HUES6 (cell line): Measurements from ENCODE around the gene IL27RA.

Experiments
- H3K27ac ChIP-seq: 2 replicates; pipeline ENCODE4 v1.7.0; 2013; ENCODE audit warnings: low read depth, mild to moderate bottlenecking, low read length, inconsistent platforms
- H3K27me3 ChIP-seq: 2 replicates; pipeline ENCODE4 v1.6.1; 2013; ENCODE audit warnings: low read length; ENCODE audit not compliant: control insufficient read depth, insufficient read depth
- H3K36me3 ChIP-seq: 2 replicates; pipeline ENCODE4 v1.6.1; 2013; ENCODE audit warnings: low read length; ENCODE audit not compliant: control insufficient read depth, insufficient read depth
- H3K4me1 ChIP-seq: 2 replicates; pipeline ENCODE4 v1.6.1; 2013; ENCODE audit warnings: low read length; ENCODE audit not compliant: control insufficient read depth, insufficient read depth
- H3K4me3 ChIP-seq: 2 replicates; pipeline ENCODE4 v1.5.1; 2013; ENCODE audit warnings: low read depth, low read length
- H3K9ac ChIP-seq: one replicate; pipeline ENCODE4 v1.6.1; 2013; ENCODE audit warnings: mild to moderate bottlenecking, low read length
- H3K9me3 ChIP-seq: 2 replicates; pipeline ENCODE4 v1.6.1; 2013; ENCODE audit warnings: low read depth, low read length; ENCODE audit not compliant: control insufficient read depth, insufficient read depth

Gene IL27RA

GRCh38 chr19:14053500-14053899 is 21.9 kb downstream of the IL27RA start:
- Histone ChIP-seq H3K9ac (no peak overlapping the region), H3K36me3 (peaks cover 10% of the 10 kb centered on the region), H3K4me3 (no peak overlapping the region), H3K9me3 (no peaks in the 10 kb centered on the region), H3K4me1 (peaks cover 5% of the 10 kb centered on the region; the same call in 1 of the 2 replicates), H3K27ac (no peak overlapping the region), H3K27me3 (peaks cover 7% of the 10 kb centered on the region)

- no peak overlapping the region for H3K27ac ChIP-seq
- no peak overlapping the region for H3K9ac ChIP-seq
- H3K4me1 ChIP-seq, result peaks cover 5% of the 10 kb centered on the region; the same call in 1 of the 2 replicates
- peaks cover 10% of the 10 kb centered on the region for H3K36me3 ChIP-seq
- H3K4me3 ChIP-seq, result no peak overlapping the region
- H3K27me3 ChIP-seq, result peaks cover 12% of the 10 kb centered on the region
- no peaks in the 10 kb centered on the region for H3K9me3 ChIP-seq
Measured at GRCh38 chr19:14054099-14054498, 22.5 kb downstream of the IL27RA start.

DNA sequence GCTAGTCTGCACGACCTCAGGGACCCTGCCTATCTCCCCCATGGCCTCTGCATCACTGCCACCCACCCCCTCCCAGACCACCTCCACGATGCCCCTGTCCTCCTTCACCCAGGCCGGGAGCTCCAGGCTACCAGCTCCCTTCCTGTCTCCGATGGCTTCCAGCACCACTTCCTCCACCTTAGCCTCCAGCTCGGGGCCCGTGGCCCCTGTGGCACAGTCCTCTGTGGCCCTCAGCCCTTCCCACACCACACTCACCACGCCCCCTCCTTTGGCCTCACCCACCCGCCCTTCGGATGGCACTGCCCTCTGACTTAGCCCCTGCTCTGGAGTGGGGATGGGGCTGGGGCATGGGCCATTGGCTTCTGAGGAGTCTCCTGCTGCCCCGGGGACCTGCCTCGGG is 23.2 kb downstream of the IL27RA start:
- H3K4me3 ChIP-seq, result no peak overlapping the region
- H3K9ac ChIP-seq, result no peak overlapping the region

DNA sequence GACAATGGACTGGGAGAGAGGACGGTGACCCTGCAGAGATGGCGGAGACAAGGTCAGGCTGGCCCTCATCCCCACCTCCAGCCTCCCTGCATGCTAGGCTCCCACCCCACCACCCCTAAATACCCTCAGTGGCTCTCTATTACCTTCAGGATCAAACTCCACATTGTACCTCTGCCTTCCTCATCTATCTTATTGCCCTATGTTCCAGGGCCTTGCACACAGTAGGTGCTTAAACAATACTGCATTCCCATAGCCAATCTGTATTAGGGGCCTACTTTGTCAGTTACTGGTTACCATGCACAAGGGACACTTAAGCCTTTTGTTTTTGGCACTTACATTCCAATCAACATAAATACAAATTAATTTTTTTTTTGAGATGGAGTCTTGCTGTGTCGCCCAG is 23.8 kb downstream of the IL27RA start:
- Histone ChIP-seq H3K4me1 (peaks cover 5% of the 10 kb centered on the region; the same call in 1 of the 2 replicates), H3K27me3 (peaks cover 22% of the 10 kb centered on the region), H3K9me3 (no peaks in the 10 kb centered on the region), H3K27ac (no peak overlapping the region), H3K36me3 (peaks cover 9% of the 10 kb centered on the region), H3K4me3 (no peak overlapping the region), H3K9ac (no peak overlapping the region)

More for the DNA sequence above, 23.2 kb downstream of the IL27RA start:
- Histone ChIP-seq H3K27me3 (peaks cover 18% of the 10 kb centered on the region), H3K4me1 (peaks cover 5% of the 10 kb centered on the region; the same call in 1 of the 2 replicates), H3K9me3 (no peaks in the 10 kb centered on the region), H3K27ac (no peak overlapping the region), H3K36me3 (peaks cover 10% of the 10 kb centered on the region)

DNA sequence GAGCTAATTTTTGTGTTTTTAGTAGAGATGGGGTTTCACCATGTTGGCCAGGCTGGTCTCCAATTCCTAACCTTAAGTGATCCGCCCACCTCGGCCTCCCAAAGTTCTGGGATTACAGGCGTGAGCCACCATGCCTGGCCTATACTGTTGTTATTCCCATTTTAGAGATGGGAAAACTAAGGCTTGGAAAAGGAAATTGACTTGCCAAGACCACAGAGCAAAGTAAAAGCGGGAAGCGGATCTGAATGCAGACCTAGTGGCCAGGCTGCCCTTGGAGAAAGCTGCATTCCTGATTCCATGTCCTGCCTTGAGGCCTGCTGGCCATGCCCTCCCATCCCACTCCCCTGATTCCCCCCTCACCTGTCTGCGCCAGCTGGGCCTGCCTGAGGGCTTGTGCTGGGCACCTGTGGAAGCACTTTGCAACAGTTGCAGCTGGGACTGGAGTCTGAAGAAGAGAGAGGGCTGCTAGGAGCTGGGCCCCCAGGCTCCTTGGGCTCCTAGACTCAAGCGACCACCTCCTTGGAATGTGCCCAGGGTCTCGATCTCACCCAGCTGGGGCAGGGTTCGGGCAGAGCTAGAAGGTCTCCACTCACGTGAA is 24.6 kb downstream of the IL27RA start:
- Histone ChIP-seq H3K27ac (no peak overlapping the region), H3K4me1 (peaks cover 5% of the 10 kb centered on the region; the same call in 1 of the 2 replicates), H3K9me3 (no peaks in the 10 kb centered on the region), H3K27me3 (peaks cover 22% of the 10 kb centered on the region), H3K4me3 (no peak overlapping the region), H3K9ac (no peak overlapping the region), H3K36me3 (peaks cover 6% of the 10 kb centered on the region; the same call in 1 of the 2 replicates)

DNA sequence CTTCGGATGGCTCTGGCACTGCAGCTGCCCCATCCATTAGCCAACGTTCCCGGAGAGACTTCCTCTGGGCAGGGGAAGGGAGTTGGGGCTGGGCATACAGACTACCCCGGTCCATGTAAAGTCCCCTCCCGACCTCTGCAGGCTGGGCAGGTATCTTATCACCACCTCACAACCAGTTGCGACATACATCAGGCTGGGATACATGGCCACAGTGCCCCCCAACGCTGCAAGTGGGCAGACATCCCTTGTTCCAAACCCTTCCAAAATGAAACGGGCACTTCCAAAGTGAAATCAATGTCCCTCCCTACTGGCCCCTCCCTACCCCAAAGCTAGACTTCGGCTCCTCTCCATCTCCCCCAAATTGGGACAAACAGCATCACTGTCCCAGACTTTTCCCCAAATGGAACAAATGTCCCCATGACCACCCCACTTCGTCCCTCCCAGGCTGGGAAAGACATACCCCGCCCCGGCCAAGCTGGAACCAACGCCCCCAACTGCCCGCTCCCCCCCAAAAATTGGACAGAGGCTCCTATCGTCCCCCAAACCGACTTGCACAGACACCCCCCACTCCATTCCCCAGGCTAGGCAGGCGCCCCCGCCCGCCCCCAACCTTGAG is 25.3 kb downstream of the IL27RA start:
- H3K27ac ChIP-seq, result no peak overlapping the region
- H3K27me3 ChIP-seq, result peaks cover 22% of the 10 kb centered on the region
- no peaks in the 10 kb centered on the region for H3K9me3 ChIP-seq
- H3K4me3 ChIP-seq, result peak overlapping the region; percentile 61
- peaks cover 6% of the 10 kb centered on the region; the same call in 1 of the 2 replicates for H3K36me3 ChIP-seq
- H3K4me1 ChIP-seq, result peaks cover 5% of the 10 kb centered on the region; the same call in 1 of the 2 replicates
- H3K9ac ChIP-seq, result no peak overlapping the region

GRCh38 chr19:14058182-14059092 is 26.9 kb downstream of the IL27RA start:
- H3K4me3 ChIP-seq, result peak overlapping the region; percentile 65

GRCh38 chr19:14059093-14059480 is 27.5 kb downstream of the IL27RA start:
- H3K9ac ChIP-seq, result no peak overlapping the region
- no peak overlapping the region for H3K27ac ChIP-seq
- no peak overlapping the region for H3K4me3 ChIP-seq
- H3K9me3 ChIP-seq, result no peaks in the 10 kb centered on the region
- H3K27me3 ChIP-seq, result peaks cover 22% of the 10 kb centered on the region
- H3K36me3 ChIP-seq, result no peaks in the 10 kb centered on the region
- H3K4me1 ChIP-seq, result peaks cover 5% of the 10 kb centered on the region; the same call in 1 of the 2 replicates

More at GRCh38 chr19:14058182-14059092, 26.9 kb downstream of the IL27RA start:
- H3K9me3 ChIP-seq, result no peaks in the 10 kb centered on the region
- H3K4me1 ChIP-seq, result peaks cover 5% of the 10 kb centered on the region; the same call in 1 of the 2 replicates
- H3K9ac ChIP-seq, result no peak overlapping the region
- H3K36me3 ChIP-seq, result no peaks in the 10 kb centered on the region
- no peak overlapping the region for H3K27ac ChIP-seq
- peaks cover 22% of the 10 kb centered on the region for H3K27me3 ChIP-seq

GRCh38 chr19:14059652-14060155 is 28.1 kb downstream of the IL27RA start:
- Histone ChIP-seq H3K27me3 (peaks cover 22% of the 10 kb centered on the region), H3K4me1 (peaks cover 5% of the 10 kb centered on the region; the same call in 1 of the 2 replicates), H3K9ac (no peak overlapping the region), H3K27ac (no peak overlapping the region), H3K9me3 (no peaks in the 10 kb centered on the region), H3K36me3 (no peaks in the 10 kb centered on the region), H3K4me3 (no peak overlapping the region)

GRCh38 chr19:14061081-14061749 is 29.7 kb downstream of the IL27RA start:
- peaks cover 22% of the 10 kb centered on the region for H3K27me3 ChIP-seq
- no peaks in the 10 kb centered on the region for H3K36me3 ChIP-seq
- no peak overlapping the region for H3K9ac ChIP-seq
- peaks cover 5% of the 10 kb centered on the region; the same call in 1 of the 2 replicates for H3K4me1 ChIP-seq
- H3K4me3 ChIP-seq, result no peak overlapping the region
- no peak overlapping the region for H3K27ac ChIP-seq
- H3K9me3 ChIP-seq, result no peaks in the 10 kb centered on the region
